K562 (cell line): Measurements from ENCODE around the gene CCR5AS.

ENCODE experiments used
- REST ChIP-seq, 2 experiments: fragments of 450-650 bp; formaldehyde crosslinking in 1 of 2; IDR thresholded peaks; 2 replicates each; pipeline versions ENCODE4 v1.4.0 to v1.6.1; 2014 to 2020; ENCODE audit warnings: mild to moderate bottlenecking in 2 of 2, borderline replicate concordance in 1 of 2, low read depth in 1 of 2

The CCR5AS gene

GRCh38 chr3:46372492-46373359 lies 34.1 kb downstream of the CCR5AS start (continued):
- TF ChIP-seq REST (IDR thresholded peaks at IDR 0.05; ENCODE audit: borderline replicate concordance) = peak; percentile 26; the same call in 1 of the 2 replicates
- TF ChIP-seq REST (CRISPR knock-in tag; IDR thresholded peaks at IDR 0.05; ENCODE audit: low read depth) = no peak
